GM21737 (cell line): ENCODE data around the gene NRG2.

Source experiments
- ATAC-seq: cut with Tn5 transposase; IDR thresholded peaks from one replicate; pipeline ENCODE4 v1.9.1; 2021; ENCODE audit warnings: mild to moderate bottlenecking, moderate library complexity; ENCODE audit not compliant: unreplicated experiment

The NRG2 gene

DNA sequence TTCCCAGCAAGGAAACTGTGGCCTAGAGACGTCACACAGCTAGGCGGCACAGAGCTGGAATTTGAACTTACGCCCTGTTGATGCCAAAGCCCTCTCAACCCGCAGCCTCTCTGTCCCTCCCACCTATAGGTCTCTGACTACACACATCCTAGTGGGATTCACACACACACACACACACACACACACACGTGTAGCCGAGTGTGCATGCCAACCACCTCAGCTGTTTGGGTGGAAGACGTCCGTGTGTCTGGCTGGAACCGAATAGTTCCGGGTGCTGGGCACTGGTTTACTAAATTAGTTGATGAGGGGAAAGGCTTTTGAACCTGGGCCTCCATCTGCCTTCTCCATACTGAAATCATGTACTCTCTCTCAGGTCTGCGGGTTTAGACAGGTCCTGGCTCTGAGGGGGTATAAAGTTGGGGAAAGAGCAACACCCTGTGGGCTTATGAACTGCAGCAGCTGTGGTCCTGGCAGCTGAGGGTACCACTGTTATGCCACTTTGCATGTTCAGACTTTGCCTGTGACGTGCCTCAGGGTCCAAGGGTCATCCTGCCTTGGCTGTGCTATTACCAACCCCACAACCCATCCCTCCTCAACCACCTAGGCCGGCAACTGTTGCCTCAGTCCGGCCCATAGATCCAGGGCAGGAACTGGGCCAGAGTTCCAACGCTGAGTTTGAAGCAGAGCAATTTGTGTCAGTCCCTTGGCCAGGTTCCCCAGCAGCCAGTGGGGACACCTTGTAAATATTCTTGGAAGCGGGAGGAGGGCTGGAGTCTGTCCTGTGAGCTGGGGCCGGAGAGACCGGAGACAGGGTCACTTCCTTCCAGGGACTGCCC lies 197.0 kb downstream of the NRG2 start:
- no peak for ATAC-seq

DNA sequence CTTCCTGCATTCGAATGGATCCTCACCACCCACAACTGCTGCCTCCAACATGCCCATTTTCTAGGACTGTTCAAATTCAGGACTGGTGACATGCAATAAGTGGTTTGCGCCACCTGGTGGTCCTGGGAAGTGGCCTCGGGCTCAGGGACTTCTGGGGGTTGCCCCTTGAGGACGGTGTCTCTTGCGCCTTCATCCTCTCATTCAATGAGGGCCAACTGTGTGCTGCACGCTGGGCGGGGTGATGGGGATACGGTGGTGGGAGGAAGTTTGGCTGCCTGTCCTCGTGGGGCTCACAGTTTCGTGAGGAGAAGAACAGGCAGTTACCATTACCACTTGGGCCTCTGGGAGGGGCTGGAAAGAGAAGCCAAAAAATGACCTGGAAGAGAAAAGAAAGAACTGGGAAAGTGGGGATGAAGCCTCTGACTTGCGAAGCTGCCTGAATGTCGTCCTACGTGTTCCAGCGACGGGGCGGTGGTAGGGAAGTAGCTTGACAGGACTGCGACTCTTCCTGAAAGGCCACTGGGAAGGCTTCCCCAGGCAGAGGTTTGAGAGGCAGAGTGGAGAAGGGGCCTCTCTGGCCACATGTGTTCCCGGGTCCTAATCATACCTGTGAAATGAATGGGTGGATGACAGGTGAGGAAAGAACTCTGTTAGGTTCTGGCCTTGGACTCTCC lies 198.5 kb downstream of the NRG2 start:
- peak; percentile 44 for ATAC-seq

DNA sequence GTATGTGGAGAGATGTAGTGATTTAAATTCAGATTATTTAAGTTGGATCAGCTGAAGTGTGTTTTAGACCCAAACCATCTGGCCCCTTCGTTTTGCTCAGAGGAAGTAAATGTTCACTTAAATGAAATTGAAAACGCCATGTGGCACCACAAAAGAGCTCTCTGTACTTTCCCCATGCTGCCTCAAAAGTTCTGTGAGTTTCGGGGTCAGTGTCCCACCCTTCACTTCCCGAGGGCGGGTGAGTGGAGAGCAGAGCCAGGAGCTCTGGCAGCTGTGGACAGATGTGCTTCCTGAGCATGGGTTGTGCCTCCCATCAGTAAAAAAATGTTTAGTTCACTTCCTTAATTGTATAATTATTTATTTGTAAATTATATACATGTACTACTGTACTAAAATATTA lies 199.1 kb downstream of the NRG2 start:
- ATAC-seq = no peak

DNA sequence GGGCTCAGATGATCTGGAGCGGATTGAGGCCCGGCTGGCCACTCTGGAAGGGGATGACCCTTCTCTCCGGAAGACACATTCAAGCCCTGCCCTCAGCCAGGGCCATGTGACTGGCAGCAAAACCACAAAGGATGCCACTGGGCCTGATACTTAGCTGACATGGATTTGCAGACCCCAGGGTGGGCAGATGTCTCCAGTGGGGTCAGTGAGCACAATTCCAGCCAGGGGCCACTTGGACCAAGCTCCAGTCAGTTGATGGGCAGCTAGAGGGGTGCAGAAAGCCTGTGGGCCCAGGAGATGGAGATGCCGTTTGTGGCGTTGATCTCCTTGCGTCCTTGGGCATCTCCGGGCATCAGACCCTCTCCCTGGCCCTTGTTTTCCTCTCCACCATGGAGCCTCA lies 200.8 kb downstream of the NRG2 start:
- ATAC-seq = no peak

DNA sequence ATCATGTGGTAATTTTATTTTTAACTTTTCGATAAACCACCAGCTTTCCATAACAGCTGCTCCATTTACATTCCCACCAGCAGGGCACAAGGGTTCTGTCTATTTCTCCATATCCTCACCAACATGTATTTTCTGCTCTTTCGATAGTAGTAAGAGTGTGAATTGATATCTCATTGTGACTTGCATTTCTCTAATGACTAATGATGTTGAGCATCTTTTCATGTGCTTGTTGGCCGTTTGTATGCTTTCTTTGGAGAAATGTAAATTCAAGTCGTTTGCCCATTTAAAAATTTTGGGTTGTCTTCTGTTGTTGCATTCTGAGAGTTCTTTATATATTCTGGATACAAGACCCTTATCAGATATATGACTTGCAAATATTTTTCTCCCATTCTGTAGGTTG lies 201.6 kb downstream of the NRG2 start:
- no peak for ATAC-seq

DNA sequence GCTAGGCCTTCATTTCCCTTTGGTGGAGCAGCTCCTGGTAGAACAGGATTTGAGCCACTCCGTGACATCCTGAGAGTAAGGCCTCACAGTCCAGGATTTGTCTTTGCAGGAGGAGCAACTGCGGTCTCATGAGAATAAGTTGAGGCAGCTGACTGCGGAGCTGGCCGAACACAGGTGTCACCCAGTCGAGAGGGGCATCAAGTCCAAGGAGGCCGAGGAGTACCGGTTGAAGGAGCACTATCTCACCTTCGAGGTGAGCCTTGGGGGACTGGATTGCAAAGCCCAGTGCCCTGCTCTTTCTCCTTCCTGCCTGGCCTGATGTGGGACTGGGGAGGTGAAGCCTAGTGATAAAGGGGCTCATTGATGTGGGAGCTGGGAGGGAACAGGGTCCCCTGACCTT lies 203.2 kb downstream of the NRG2 start:
- ATAC-seq = no peak

DNA sequence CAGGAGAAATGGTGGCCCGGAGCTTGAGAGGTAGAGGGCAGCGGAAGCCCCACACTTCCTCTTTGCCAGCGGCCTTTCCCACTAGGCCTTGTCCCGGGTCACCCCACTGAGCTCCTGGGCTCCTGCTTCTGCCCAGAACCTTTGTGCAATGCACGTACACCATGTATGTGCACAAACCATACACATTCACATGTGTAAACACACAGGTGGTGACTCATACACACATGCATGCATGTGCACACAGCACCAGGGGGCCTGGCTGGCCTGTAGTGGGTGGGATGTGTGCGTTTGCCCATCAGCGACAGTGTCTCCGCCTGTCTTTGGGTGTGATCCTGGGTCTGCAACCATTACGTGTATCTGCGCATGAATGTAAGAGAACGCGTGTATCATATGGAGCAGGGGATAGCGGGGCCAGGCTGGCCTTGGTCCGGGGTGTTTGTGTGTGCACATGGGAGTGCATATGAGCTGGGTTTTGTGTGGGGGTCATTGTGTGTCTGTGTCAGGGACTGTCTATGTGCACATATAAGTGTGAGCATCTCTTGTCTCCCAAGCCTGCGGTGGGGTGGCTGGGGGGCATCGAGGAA lies 203.8 kb downstream of the NRG2 start:
- no peak for ATAC-seq

DNA sequence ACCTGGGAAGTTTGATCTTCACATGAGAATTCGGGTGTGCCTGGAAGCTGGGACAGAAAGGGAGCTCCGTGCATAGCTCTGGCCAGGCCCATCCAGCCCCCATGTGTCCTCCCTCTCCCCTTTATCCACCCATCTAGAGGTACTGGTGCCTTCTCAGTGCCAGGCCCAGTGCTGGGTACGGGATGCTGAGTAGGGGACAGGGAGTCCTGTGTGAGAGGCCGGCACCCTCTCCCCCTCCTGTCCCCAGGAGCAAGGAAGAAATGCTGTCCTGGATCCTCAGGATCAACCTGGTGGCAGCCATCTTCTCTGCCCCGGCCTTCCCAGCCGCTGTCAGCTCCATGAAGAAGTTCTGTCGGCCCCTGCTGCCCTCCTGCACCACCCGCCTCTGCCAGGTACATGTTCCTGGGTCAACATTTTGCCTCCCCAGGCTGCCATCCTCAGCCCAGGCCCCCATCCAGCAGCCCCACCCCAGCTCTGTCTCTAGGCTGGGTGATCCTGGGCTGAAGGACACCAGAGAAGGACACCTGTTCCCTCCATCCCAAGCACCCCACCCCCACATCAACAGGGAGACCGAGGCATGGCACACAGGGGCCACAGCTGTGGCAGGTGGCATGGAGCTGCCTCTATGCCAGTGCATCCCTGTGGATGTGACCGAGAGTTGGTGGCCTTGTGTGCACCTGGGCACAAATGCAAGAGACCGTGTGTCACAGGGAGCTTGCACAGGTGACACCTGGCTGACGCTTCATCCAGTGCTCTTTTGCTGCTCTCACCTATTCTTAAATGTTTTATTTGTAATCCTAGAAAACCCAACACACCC lies 204.5 kb downstream of the NRG2 start:
- no peak for ATAC-seq

DNA sequence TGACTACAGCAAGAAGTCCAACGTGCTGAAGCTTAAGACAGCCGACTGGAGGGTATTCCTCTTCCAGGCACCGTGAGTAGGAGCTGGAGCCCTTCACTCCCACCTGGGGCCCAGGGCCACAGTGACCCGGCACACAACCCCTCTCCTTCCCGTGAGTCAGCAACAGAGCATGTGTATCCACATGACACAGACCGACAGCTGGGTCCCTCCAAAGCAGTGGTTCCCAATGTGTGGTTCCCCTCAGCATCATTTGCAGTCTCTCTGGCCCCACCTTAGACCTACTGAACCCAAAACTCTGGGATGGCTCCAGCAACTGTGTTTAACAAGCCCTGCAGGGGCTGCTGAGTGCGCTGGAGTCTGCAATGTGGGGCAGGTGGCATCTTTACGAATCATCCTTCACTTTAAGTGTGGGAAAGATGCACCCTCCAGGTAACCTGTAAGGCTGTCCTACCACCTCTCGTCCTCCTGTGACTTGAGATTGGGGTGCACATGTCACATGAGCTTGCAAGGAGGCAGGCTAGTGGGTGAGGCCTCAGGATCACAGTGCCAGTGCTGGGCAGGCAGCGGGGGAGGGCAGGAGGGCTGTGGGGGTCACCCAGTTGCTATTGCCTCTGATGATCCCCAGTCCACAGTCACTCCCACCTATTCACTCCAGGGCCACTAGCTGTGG lies 205.3 kb downstream of the NRG2 start:
- no peak for ATAC-seq

DNA sequence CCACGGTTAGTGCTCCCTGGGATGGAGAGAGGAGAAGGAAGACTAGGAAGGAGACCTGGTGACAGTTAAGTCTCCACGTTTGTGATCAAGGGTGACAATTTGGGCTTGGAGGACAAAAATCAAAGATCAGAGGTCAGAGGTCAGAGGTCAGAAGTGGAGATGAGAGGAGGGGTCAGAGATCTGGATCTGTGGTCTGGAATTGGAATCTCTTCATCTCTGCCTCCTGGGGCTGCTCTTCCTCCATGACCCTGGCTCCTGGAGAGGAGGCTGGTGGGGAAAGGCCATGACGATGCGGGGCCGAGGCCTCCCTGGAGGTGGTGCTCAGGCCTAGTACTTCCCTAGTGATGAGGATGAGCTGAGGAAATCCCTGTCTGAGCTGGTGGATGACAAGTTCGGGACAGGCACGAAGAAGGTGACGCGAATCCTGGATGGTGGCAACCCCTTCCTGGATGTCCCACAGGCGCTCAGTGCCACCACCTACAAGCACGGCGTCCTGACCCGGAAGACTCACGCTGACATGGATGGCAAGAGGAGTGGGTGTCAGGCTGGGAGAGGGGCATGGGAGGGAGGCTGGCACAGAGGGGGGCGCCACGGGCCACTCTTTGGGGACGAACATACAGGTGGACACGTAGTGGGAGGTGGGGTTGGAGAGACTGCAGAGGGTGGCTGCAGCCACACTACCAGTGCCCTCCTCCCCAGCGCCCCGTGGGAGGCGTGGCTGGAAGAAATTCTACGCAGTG lies 206.5 kb downstream of the NRG2 start:
- ATAC-seq = no peak

DNA sequence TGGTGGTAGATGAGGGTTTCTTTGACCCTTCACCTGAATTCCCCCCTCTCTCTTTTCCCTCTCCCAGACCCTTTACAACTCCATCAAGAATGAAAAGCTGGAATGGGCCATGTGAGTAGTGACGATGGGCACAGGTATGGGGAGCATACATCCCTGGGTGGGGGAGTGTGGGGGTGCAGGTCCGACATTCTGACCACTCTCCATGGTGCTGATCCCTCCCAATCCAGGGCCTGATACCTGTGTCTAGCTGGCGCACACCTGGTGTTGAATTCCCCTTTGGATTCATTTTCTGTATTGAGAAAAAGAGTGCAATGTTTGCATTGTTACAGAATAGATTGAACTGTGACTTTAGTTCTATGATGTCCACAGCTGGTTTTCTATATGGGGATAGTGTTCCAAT lies 207.4 kb downstream of the NRG2 start:
- ATAC-seq = no peak

DNA sequence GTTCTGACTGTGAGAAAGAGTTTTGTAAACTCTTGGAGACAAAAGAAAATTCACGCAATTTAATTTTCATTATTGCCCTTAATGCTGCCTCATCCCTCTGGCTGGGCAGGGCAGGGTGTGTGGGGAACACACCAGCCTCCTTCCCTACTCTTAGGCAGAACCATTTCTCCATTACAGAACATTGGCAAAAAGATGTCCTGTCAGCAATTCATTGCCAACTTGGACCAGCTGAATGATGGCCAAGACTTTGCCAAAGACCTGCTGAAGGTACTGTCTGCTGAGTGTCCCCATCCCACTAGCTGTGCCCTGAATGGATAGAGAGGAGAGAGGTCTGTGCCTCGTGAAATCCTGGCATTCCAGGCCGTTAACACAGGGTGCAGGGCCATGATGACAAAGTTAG lies 209.6 kb downstream of the NRG2 start:
- no peak for ATAC-seq

DNA sequence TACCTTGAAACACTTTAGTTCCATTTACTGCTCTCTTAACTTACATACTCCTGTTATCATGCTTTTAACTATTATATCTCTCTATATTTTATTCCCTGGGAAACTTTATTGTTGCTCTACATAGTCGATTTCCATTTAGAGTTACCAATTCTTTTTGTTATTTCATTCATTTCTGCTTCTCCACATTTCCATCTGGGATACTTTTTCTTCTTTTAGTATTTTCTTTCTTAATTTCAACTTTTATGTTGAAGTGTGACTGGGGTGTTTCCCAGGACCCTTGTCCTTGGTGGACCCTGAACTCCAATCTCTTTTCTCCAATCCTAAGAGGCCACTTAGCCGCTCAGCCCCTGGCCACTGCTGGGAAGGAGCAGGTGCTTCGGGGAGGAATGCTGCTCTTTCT lies 211.5 kb downstream of the NRG2 start:
- no peak for ATAC-seq

DNA sequence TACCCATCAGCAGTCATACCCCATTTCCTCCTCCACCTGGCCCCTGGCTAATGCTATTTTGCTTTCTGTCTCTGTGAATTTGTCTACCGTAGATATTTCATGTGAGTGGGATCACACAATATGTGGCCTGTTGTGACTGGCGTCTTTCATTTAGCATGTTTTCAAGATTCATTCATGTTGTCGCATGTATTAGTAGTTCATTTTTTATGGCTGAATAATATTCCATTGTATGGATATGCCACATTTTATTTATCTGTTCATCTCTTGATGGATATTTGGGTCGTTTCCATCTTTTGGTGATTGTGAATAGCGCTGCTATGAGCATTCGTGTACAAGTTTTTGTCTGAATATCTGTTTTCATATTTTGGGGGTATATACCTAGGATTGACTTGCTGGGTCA lies 213.6 kb downstream of the NRG2 start:
- ATAC-seq = no peak

DNA sequence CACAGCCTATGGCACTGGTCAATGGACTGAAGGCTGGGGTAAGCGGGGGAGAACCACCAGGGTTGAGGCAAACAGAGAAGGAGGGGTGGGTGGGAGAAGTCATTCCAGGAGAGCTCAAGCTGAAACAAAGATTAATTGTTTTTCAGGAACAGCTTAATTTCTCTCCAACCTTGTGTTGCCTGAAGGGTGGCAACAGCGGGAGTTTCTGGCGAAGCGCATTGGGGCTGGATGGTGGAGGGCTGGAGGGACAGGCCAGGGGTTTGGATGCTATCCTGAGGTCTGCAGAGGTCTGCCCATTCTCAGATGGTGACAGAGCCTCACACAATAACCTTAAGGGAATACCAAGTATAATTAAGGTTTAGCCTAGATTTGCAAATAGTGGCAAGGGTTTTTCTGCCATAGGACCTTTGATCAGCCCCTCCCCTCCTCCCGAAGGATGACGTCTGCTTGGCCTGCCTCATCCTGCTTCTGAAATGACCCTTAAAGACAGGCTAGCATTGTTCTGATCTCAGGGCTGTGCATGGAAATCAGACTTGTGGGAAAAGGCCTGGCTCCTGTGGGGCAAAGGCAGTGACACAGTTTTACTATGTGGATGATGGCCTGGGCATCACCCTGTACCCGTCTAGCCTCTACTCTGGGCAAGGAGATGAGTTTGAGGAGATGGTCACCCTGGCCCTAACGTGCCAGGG lies 214.7 kb downstream of the NRG2 start:
- no peak for ATAC-seq

DNA sequence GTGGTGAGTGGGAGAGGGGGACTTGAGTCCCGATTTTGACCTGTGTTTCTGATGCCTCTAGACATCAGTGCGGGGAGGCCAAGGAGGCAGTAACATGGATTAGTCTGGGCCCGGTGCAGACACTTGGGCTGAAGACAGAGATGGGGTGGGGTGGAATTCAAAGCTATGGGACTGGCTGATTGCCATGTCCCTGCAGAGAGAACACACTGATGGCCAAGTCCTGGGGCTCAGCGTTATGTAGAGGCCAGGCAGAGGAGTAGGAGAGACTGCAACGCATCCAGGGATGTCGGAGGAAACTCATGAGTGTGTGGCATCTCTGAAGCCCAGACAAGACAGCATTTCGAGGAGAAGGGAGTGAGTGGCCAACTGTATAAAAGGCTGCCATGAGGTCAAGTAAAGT lies 217.4 kb downstream of the NRG2 start:
- ATAC-seq = no peak

DNA sequence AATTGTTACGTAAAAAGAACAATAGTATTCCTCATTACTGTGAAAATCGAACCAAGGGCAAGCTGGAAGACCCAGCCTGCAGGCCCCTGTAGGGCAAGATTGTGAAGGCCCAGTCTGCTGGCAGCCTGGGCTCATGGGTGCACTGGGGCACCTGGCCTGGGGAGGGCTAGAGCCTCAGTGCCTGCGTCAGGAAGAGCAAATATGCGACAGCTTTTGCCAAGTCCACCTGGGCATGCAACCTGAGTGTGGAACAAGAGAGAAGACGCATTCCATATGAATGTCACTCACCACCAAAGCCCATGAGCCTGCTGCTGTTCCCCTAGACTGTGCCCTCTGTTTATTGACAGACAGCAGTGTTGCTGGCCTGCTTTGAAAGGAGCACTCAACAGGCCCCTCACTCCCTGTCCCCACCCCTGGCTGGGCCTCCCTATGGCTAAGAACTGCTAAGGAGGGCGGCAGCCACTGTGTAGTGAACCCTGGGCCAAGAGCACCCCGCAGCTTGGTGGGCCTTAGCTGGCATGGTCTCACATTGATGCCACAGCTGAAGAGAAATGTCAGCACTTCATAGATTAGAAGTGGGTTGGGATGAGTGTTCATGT lies 219.2 kb downstream of the NRG2 start:
- no peak for ATAC-seq

DNA sequence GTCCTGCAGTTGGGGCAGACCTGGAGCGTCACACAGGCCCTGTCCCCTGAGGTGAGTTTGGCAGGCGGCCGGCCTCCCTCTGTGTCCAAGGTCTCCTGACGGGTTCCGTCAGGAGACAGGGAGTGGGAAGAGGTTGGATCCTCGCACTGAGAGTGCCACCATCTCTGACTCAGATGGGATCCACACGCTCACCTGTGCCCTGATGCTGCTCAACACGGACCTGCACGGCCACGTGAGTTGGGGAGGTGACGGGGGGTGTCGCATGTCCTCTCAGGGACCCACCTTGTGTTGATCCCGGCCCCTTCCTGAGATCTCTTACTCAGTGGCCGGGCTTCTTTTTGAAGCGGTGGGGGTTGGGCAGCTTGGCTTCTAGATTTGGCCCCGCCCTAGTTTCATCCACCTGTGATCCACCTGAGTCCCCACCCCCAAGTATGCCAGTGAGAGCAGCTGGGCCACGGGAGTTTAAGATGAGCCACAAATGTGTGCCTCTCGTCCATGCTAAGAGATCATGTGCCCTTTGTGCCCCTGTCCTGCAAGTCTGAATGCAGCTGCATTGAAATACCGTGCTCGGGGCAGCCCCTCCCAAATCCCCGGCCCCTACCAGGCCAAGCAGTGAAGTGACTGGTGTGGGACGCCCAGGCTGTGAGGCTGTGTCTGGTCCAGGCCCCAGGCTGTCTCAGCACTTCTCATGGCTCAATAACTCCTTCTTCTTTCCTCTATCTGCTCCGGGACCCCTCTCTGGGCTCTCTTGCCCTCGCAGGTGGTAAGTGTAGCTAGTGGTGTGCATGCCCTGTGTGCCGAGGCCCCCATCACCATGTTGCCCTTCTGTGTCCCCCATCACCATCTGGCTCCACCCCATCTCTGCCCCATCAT lies 220.3 kb downstream of the NRG2 start:
- ATAC-seq = no peak
